HepG2 (cell line): Measurements from ENCODE around the gene CLDN5. TPM values are rescaled to one million over a fixed set of nuclear protein-coding genes. Genes with fewer than 3 reads are reported as not detected.
A peak's percentile ranks its signal among the peaks of the same experiment; 100 is the strongest.

Experiments
- ARID4A ChIP-seq: sonication (generic); formaldehyde crosslinking; IDR thresholded peaks from 2 replicates; pipeline ENCODE4 v1.5.0; 2020; ENCODE audit warnings: mild to moderate bottlenecking, missing genetic modification reagents, borderline replicate concordance
- HOXA9 ChIP-seq: sonication (generic); formaldehyde crosslinking; IDR thresholded peaks from 2 replicates; pipeline ENCODE4 v1.8.1; 2022; ENCODE audit warnings: missing genetic modification reagents, mild to moderate bottlenecking, moderate library complexity, borderline replicate concordance
- KLF6 ChIP-seq: IDR thresholded peaks from 2 replicates; pipeline ENCODE4 v1.8.0; 2016; ENCODE audit warnings: missing biosample characterization, missing genetic modification reagents
- NR2F1 ChIP-seq, 2 experiments: fragments of 450-650 bp in 1 of 2; formaldehyde crosslinking in 1 of 2; IDR thresholded peaks; 2 replicates each; pipeline versions ENCODE4 v1.5.0 to v1.6.1; 2016 to 2020; ENCODE audit warnings: mild to moderate bottlenecking in 1 of 2, missing compliant biosample characterization in 1 of 2, missing genetic modification reagents in 1 of 2, moderate library complexity in 1 of 2
- ONECUT2 ChIP-seq: sonication (generic); formaldehyde crosslinking; IDR thresholded peaks from 2 replicates; pipeline ENCODE4 v1.4.0; 2020; ENCODE audit warnings: missing genetic modification reagents
- RARA ChIP-seq: IDR thresholded peaks from 2 replicates; pipeline ENCODE4 v1.6.1; 2016; ENCODE audit warnings: missing genetic modification reagents, missing compliant biosample characterization
- SOX5 ChIP-seq: IDR thresholded peaks from 2 replicates; pipeline ENCODE4 v1.6.1; 2016; ENCODE audit warnings: borderline replicate concordance
- ZNF12 ChIP-seq: sonication (generic); formaldehyde crosslinking; IDR thresholded peaks from 2 replicates; pipeline ENCODE4 v1.5.0; 2020; ENCODE audit warnings: missing genetic modification reagents
- ZNF121 ChIP-seq: sonication (generic); formaldehyde crosslinking; IDR thresholded peaks from 2 replicates; pipeline ENCODE4 v1.5.0; 2020; ENCODE audit warnings: mild to moderate bottlenecking, missing genetic modification reagents
- ZNF280B ChIP-seq: sonication (generic); formaldehyde crosslinking; IDR thresholded peaks from 2 replicates; pipeline ENCODE4 v1.5.0; 2020; ENCODE audit warnings: missing genetic modification reagents, mild to moderate bottlenecking, borderline replicate concordance
- ZNF350 ChIP-seq: sonication (generic); formaldehyde crosslinking; IDR thresholded peaks from 2 replicates; pipeline ENCODE4 v1.4.0; 2020; ENCODE audit warnings: mild to moderate bottlenecking, low read depth, missing genetic modification reagents, borderline replicate concordance
- ZNF512B ChIP-seq: sonication (generic); formaldehyde crosslinking; IDR thresholded peaks from 2 replicates; pipeline ENCODE4 v1.5.1; 2020; ENCODE audit warnings: missing genetic modification reagents, mild to moderate bottlenecking, borderline replicate concordance
- ZNF609 ChIP-seq: sonication (generic); formaldehyde crosslinking; IDR thresholded peaks from 2 replicates; pipeline ENCODE4 v1.4.0; 2020; ENCODE audit warnings: mild to moderate bottlenecking, missing genetic modification reagents, borderline replicate concordance
- polyA plus RNA-seq, 8 experiments: library from polyadenylated mRNA; depleted of rRNA in 3 of 8; stranded (reverse) in 7 of 8; unstranded in 1 of 8; fragments of >200 nt; fragmentation: Illumina TruSeq in 4 of 8; extraction: Trizol in 4 of 8; gene quantifications; 2 replicates each; pipeline versions ENCODE4 v1.2.1 to v1.2.3, GENCODE V29; 2011 to 2016; ENCODE audit warnings: low read depth in 4 of 8, missing spikeins in 1 of 8, mixed read lengths in 1 of 8; ENCODE audit not compliant: insufficient read depth in 1 of 8
- total RNA-seq, 5 experiments: library from RNA; depleted of rRNA; stranded (reverse); fragments of >200 nt; fragmentation: Illumina TruSeq; extraction: Trizol; gene quantifications; 2 replicates each; pipeline ENCODE4 v1.2.3, GENCODE V29; 2016; ENCODE audit warnings: low read depth in 1 of 5

CLDN5 gene
- total and polyA plus RNA-seq, 2 of the 13 experiments (the other 11 are each of a cell fraction or from before 2014, with no cell fraction given) = not detected

- TF ChIP-seq ZNF609 (CRISPR knock-in tag) (0 out of 2 replicates have a peak, but pooled peaks have one; percentile 33), ZNF512B (CRISPR knock-in tag) (no peak), KLF6 (CRISPR knock-in tag) (peak; percentile 81), NR2F1 (CRISPR knock-in tag; IDR thresholded peaks at IDR 0.05) (peak in 1 of 2 experiments; percentile 77; a peak in 2 of 4 replicates), ZNF280B (CRISPR knock-in tag) (peak; percentile 21; the same call in 1 of the 2 replicates), ZNF350 (0 out of 2 replicates have a peak, but pooled peaks have one; percentile 27), HOXA9 (CRISPR knock-in tag) (no peak), ZNF121 (0 out of 2 replicates have a peak, but pooled peaks have one; percentile 31), ZNF12 (0 out of 2 replicates have a peak, but pooled peaks have one; percentile 47), ARID4A (CRISPR knock-in tag) (peak; percentile 27; the same call in 1 of the 2 replicates), ONECUT2 (peak; percentile 25; the same call in 1 of the 2 replicates), SOX5 (CRISPR knock-in tag) (peak; percentile 65), RARA (CRISPR knock-in tag) (peak; percentile 50; the same call in 1 of the 2 replicates)
Observed at GRCh38 chr22:19543970-19544708, 19.9 kb upstream of the CLDN5 start (continued).
